Transverse colon (tissue), 4 donors: Measurements from ENCODE around the gene FAM107B. TPM values are rescaled to one million over a fixed set of nuclear protein-coding genes. Genes with fewer than 3 reads are reported as not detected.

Experiments
- DNase-seq: peaks from one replicate; pipeline ENCODE4 v3.0.0-alpha.2; 2019
- H3K27ac ChIP-seq, 4 donors: fragments of 200-600 bp; sonication (generic); 2 replicates each; pipeline ENCODE4 v1.5.1; 2016 to 2018; ENCODE audit warnings: inconsistent platforms in 4 of 4
- H3K27me3 ChIP-seq: fragments of 200-600 bp; sonication (generic); 2 replicates; pipeline ENCODE4 v1.5.1; 2017; ENCODE audit warnings: inconsistent platforms
- H3K36me3 ChIP-seq, 4 donors: fragments of 200-600 bp; sonication (generic); 2 replicates each; pipeline ENCODE4 v1.5.1; 2017 to 2019; ENCODE audit warnings: inconsistent platforms in 4 of 4
- H3K4me1 ChIP-seq, 4 donors: fragments of 200-600 bp; sonication (generic); 2 replicates each; pipeline ENCODE4 v1.5.1; 2017 to 2020; ENCODE audit warnings: inconsistent platforms in 4 of 4
- H3K4me3 ChIP-seq, 4 donors: fragments of 200-600 bp; sonication (generic); 1 replicate in 1 of 4; 2 replicates in 3 of 4; pipeline versions ENCODE4 v1.5.1 to v1.6.1; 2017 to 2019; ENCODE audit warnings: inconsistent platforms in 4 of 4
- H3K9me3 ChIP-seq, 2 donors: fragments of 200-600 bp; sonication (generic); 2 replicates each; pipeline ENCODE4 v1.5.1; 2017 to 2019; ENCODE audit warnings: inconsistent platforms in 2 of 2
- EP300 ChIP-seq: sonication (generic); formaldehyde crosslinking; IDR thresholded peaks from one replicate; pipeline ENCODE4 v1.6.1; 2017; ENCODE audit warnings: antibody characterized with exemption, low read depth
- POLR2A ChIP-seq: fragments of 450-650 bp; IDR thresholded peaks from one replicate; pipeline ENCODE4 v1.6.1; 2016; ENCODE audit warnings: antibody characterized with exemption, mild to moderate bottlenecking, moderate library complexity
- POLR2AphosphoS5 ChIP-seq, 3 donors: sonication (generic); formaldehyde crosslinking; IDR thresholded peaks; one replicate each; pipeline ENCODE4 v1.6.1; 2016; ENCODE audit warnings: antibody characterized with exemption in 3 of 3
- WGBS, 2 donors: methylation state at CpG; one replicate each; pipeline ENCODE4 v1.1.5; 2018; ENCODE audit warnings: low coverage in 1 of 2; 5-methylcytosine and 5-hydroxymethylcytosine counted together
- in situ Hi-C, 4 donors: fragments of 200-750 bp; cut with MboI; loops; one replicate each; pipeline versions ENCODE4 v1.15.0 to v1.15.1; 2017; ENCODE audit warnings: low sequenced_read_pairs in 3 of 4, low pct_ligation_motif_present in 1 of 4, low pct_unique_long_range_greater_than_20kb in 1 of 4
- intact Hi-C: fragments of 100-400 bp; cut with DNase I; formaldehyde crosslinking; loops from one replicate; pipeline ENCODE4 v1.15.1; 2023; ENCODE audit warnings: low total_unique reads
- total RNA-seq, 4 donors: library from RNA; depleted of rRNA; stranded (reverse); fragments of >200 nt; gene quantifications; one replicate each; pipeline ENCODE4 v1.1.0, GENCODE V29; 2016
- TF ChIP-seq, protein P1 (sequence below), 5 experiments: fragments of 200-600 bp in 3 of 5; fragments of 450-650 bp in 2 of 5; sonication (generic) in 3 of 5; IDR thresholded peaks; 1 replicate in 2 of 5; 2 replicates in 3 of 5; pipeline ENCODE4 v1.5.1; 2016 to 2017; ENCODE audit warnings: antibody characterized with exemption in 5 of 5, inconsistent platforms in 3 of 5, mild to moderate bottlenecking in 2 of 5, moderate library complexity in 1 of 5

FAM107B gene
- total RNA-seq, 4 donors from 2014 or later, result 23.9 to 71.0 (median 52.8) TPM

GRCh38 chr10:14534152-14534551 is 240.5 kb downstream of the FAM107B start:
- no peaks in the 10 kb centered on the region for H3K9me3 ChIP-seq
- WGBS, 2 donors, result 91 to 98% methylated on average over 4 to 7 of the region's 7 CpGs
- peak; percentile 48 for DNase-seq
- TF ChIP-seq, protein P1, sequence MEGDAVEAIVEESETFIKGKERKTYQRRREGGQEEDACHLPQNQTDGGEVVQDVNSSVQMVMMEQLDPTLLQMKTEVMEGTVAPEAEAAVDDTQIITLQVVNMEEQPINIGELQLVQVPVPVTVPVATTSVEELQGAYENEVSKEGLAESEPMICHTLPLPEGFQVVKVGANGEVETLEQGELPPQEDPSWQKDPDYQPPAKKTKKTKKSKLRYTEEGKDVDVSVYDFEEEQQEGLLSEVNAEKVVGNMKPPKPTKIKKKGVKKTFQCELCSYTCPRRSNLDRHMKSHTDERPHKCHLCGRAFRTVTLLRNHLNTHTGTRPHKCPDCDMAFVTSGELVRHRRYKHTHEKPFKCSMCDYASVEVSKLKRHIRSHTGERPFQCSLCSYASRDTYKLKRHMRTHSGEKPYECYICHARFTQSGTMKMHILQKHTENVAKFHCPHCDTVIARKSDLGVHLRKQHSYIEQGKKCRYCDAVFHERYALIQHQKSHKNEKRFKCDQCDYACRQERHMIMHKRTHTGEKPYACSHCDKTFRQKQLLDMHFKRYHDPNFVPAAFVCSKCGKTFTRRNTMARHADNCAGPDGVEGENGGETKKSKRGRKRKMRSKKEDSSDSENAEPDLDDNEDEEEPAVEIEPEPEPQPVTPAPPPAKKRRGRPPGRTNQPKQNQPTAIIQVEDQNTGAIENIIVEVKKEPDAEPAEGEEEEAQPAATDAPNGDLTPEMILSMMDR (IDR thresholded peaks at IDR 0.05), result no peak
- TF ChIP-seq POLR2AphosphoS5 (IDR thresholded peaks at IDR 0.05) (no peak), POLR2A (no peak), EP300 (no peak)
- intact Hi-C loops (no loop called here), in situ Hi-C loops (loop anchor here in 2 of 4 donors (25.0 kb wide), 2 partner anchors 278 to 578 kb away; no protein-coding TSS in a partner anchor)
- H3K36me3 ChIP-seq, result peaks cover 0 to 5% (median 0%) of the 10 kb centered on the region in 4 donors
- no peaks in the 10 kb centered on the region for H3K27me3 ChIP-seq
- peaks cover 0 to 44% (median 29%) of the 10 kb centered on the region in 4 donors for H3K4me1 ChIP-seq
- peak overlapping the region in 2 of 4 donors; percentile 67 to 79 for H3K27ac ChIP-seq
- H3K4me3 ChIP-seq, result no peak overlapping the region

- no peak for DNase-seq
- Histone ChIP-seq H3K4me3 (no peak overlapping the region), H3K4me1 (peaks cover 0 to 53% (median 31%) of the 10 kb centered on the region in 4 donors), H3K27me3 (no peaks in the 10 kb centered on the region), H3K27ac (peak overlapping the region; percentile 66 to 79 (median 68)), H3K9me3 (no peaks in the 10 kb centered on the region), H3K36me3 (peaks cover 0 to 10% (median 0%) of the 10 kb centered on the region in 4 donors)
- intact Hi-C loops (loop anchor here (1.0 kb wide), 1 partner anchor 26 kb away; no protein-coding TSS in a partner anchor), in situ Hi-C loops (loop anchor here in 2 of 4 donors (25.0 kb wide), 2 partner anchors 279 to 579 kb away; no protein-coding TSS in a partner anchor)
- TF ChIP-seq POLR2A (no peak), EP300 (no peak), POLR2AphosphoS5 (IDR thresholded peaks at IDR 0.05) (no peak)
- WGBS, 2 donors, result 83 to 90% methylated on average over 6 to 16 of the region's 16 CpGs
Measured at GRCh38 chr10:14533295-14533694, 241.4 kb downstream of the FAM107B start.

DNA sequence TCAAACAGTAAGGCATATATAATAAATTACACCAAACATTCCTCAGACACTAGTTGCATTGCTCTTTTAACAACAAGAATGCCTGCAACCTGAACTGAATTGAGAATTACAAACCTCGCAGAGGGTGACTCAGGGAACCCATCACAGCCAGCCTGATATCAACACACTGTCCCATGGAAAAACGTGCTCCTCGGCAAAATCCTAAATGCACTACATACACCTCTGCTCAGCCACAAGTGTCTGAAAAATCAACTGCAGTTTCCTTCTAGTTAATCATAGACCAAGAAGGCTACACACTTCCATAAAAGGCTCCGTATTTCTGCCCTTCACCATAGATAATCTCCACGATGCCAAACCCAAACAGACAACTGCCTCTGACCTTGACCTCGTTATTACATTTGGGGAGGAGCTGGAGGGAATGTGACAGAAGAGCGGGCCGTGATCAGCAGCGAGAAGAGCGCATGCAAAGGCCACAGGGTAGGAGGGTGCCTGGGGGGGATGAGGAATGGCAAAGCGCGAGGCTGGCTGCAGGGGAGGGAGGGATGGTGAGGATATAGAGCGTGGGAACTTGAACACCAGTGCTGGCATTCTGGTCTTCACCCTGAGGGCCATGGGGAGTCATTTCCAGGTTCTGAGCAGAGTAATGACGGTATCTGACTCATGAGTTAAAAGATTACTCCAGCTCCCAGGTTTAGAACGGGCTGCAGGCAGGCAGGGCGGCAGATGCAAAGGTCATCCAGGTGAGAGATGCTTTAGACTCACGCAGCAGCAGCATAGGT is 242.0 kb downstream of the FAM107B start:
- peak overlapping the region in 2 of 4 donors; percentile 3 to 15 for H3K4me3 ChIP-seq
- H3K27me3 ChIP-seq, result no peaks in the 10 kb centered on the region
- H3K27ac ChIP-seq, result peak overlapping the region; percentile 66 to 79 (median 68)
- no peaks in the 10 kb centered on the region for H3K9me3 ChIP-seq
- WGBS, 2 donors, result 42 to 55% methylated on average over 5 to 17 of the region's 17 CpGs
- DNase-seq, result peak; percentile 68
- intact Hi-C loops, result loop anchor here (1.0 kb wide), 1 partner anchor 27 kb away; no protein-coding TSS in a partner anchor
- peaks cover 0 to 59% (median 33%) of the 10 kb centered on the region in 4 donors for H3K4me1 ChIP-seq
- peaks cover 0 to 10% (median 0%) of the 10 kb centered on the region in 4 donors for H3K36me3 ChIP-seq
- in situ Hi-C loops, result loop anchor here in 2 of 4 donors (25.0 kb wide), 2 partner anchors 280 to 580 kb away; no protein-coding TSS in a partner anchor
- TF ChIP-seq EP300, result no peak
- TF ChIP-seq POLR2A, result peak; percentile 34
- peak in 1 of 3 donors; percentile 61 for TF ChIP-seq POLR2AphosphoS5 (IDR thresholded peaks at IDR 0.05)

GRCh38 chr10:14531974-14532373 is 242.7 kb downstream of the FAM107B start:
- Histone ChIP-seq H3K27me3 (no peaks in the 10 kb centered on the region), H3K36me3 (peaks cover 0 to 10% (median 0%) of the 10 kb centered on the region in 4 donors), H3K4me3 (peak overlapping the region in 2 of 4 donors; percentile 3 to 15), H3K9me3 (no peaks in the 10 kb centered on the region), H3K27ac (peak overlapping the region; percentile 66 to 79 (median 68)), H3K4me1 (peaks cover 0 to 66% (median 36%) of the 10 kb centered on the region in 4 donors)
- TF ChIP-seq, protein P1 (IDR thresholded peaks at IDR 0.05), result no peak
- TF ChIP-seq EP300, result no peak
- TF ChIP-seq POLR2A, result no peak
- no peak for TF ChIP-seq POLR2AphosphoS5 (IDR thresholded peaks at IDR 0.05)
- no peak for DNase-seq
- WGBS, 2 donors, result 52 to 63% methylated on average over 5 of the region's 5 CpGs
- intact Hi-C loops, result no loop called here
- in situ Hi-C loops, result loop anchor here in 2 of 4 donors (25.0 kb wide), 2 partner anchors 280 to 580 kb away; no protein-coding TSS in a partner anchor

DNA sequence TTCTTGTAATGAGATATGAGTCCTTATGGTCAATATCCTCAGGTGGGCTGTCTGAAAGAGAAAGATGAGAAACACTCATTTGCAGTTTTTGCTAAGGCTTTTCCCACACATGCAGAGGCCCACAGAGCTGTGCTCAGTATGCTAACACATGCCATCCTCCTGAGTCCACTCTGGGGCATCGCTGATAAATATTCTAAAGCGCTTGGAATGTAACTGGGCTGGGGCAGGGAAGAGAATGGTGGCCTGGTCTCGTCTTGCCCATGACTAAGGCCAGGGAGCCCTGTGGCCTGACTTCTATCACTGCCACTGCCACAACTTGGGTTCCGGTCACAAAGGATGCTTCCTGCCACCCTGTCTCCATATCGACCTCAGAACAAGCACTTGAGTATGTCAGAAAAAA is 244.2 kb downstream of the FAM107B start:
- WGBS, 2 donors, result 63 to 67% methylated on average over 2 to 5 of the region's 5 CpGs
- in situ Hi-C loops, result loop anchor here in 2 of 4 donors (25.0 kb wide), 2 partner anchors 282 to 582 kb away; no protein-coding TSS in a partner anchor
- TF ChIP-seq POLR2A, result no peak
- TF ChIP-seq POLR2AphosphoS5 (IDR thresholded peaks at IDR 0.05), result no peak
- TF ChIP-seq, protein P1 (IDR thresholded peaks at IDR 0.05), result no peak
- TF ChIP-seq EP300, result no peak

More for the DNA sequence above, 244.2 kb downstream of the FAM107B start:
- intact Hi-C loops, result no loop called here
- DNase-seq, result no peak
- no peaks in the 10 kb centered on the region for H3K27me3 ChIP-seq
- H3K9me3 ChIP-seq, result no peaks in the 10 kb centered on the region
- no peak overlapping the region for H3K27ac ChIP-seq
- peaks cover under 1 to 74% (median 33%) of the 10 kb centered on the region in 4 donors for H3K4me1 ChIP-seq
- H3K36me3 ChIP-seq, result peaks cover 0 to 10% (median 0%) of the 10 kb centered on the region in 4 donors
- H3K4me3 ChIP-seq, result no peak overlapping the region
